OCI-M1 (cell line): ENCODE results near the gene TMEM101.
"Not testable (repeated sequence)": the region's sequence is repeated elsewhere in the genome, so short reads cannot be mapped to it uniquely, and the experiment has no call there.

Experiments
- DNase-seq: peaks from one replicate; lab custom pipeline; 2025; lab: John Stamatoyannopoulos, UW

Gene TMEM101

GRCh38 chr17:44000141-44000860 lies 14.5 kb downstream of the TMEM101 start:
- DNase-seq, result peak; percentile 82

GRCh38 chr17:43999024-43999423 lies 15.7 kb downstream of the TMEM101 start:
- no peak for DNase-seq

DNA sequence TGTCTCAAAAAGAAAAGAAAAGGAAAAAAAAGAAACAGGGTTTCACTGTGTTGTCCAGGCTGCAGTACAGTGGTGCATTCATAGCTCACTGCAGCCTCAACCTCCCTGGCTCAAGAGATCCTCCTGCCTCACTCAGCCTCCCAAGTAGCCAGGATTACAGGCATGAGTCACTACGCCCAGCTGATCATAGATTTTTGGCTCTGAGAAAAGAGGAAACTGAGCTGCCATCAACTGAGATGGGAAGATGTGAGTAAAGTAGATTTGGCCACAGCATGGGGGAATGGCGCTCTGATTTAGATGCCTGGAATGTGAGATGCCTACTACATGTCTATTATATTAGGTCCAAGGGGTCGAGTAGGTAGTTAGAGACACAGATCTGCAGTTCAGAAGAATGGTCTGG lies 16.2 kb downstream of the TMEM101 start:
- peak; percentile 74 for DNase-seq

DNA sequence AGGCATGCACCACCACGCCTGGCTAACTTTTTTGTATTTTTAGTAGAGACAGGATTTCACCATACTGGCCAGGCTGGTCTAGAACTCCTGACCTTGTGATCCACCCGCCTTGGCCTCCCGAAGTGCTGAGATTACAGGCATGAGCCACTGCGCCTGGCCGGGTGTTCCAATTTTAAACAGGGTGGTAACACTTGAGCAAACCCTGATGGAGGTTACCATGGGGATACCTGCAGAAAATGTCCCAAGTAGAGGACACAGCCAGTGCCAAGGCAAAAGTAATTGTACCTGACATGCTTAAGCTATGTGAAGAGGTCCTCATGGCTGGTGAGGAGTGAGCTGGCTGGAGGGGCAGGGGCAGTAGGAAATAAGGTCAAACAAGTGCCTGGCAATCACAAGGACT lies 17.6 kb downstream of the TMEM101 start:
- not testable (repeated sequence) for DNase-seq

GRCh38 chr17:43995150-43995471 lies 19.7 kb downstream of the TMEM101 start:
- DNase-seq, result no peak

DNA sequence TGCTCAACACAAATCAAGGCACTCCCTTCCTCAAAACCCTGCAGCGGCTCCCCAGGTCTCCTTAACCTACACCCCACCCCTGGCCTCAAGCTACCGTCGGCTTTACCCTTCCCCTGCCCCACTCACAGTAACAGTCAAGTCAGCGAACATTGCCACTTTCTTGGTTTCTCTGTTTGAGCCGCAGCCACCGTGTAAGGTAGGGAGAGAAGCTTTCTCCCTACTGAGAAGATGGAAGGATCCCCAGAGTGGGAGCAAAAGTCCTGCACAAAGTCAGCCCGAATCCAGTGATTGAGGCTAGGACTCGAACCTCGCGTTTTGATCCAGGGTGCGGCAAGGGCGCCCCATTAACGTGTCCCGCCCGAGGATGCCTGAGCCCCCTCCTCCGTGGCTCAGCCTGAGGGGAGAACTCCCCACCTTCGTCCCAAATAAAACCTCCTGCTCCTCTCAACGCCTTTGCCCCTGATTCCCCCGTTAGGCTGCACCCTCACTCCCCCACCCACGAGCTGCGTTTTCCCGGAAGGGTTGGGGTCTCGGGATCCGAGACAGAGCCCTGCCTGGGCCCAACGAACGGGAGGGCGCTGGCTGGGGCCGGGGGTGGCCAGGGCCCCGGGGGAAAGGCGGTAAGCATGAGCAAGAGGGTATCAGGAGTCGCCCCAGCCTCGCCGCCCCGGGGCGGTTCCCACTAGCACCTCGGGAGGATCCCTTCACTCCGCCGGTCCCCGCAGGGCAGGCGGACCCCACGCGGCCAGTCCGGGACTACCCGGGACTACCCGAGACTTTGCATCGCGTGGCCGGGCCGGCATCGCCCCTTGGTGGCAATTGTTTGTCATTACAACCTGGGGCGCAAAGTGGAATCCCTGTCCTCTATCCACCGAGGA lies 20.3 kb downstream of the TMEM101 start:
- peak; percentile 82 for DNase-seq

- no peak for DNase-seq
These were observed 22.1 kb downstream of the TMEM101 start for GRCh38 chr17:43992641-43993040.

DNA sequence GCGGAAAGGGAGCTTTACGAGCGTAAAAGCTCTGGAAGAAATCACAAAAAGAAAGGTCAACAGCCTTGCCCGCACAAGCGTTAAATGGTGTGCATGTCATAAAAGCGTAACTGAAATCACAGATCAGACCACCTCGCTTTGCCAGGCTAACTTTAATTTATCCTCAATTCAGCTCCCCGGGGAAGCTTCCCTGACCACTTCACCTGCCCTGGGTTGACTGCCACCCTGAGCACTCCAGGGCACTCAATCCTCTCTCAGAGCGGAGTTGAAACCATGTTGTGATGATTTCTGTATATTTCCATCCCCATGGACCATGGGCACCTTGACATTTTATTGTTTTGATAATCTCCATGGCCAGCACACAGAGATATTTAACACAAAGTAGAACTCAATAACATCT lies 26.5 kb downstream of the TMEM101 start:
- DNase-seq, result no peak

DNA sequence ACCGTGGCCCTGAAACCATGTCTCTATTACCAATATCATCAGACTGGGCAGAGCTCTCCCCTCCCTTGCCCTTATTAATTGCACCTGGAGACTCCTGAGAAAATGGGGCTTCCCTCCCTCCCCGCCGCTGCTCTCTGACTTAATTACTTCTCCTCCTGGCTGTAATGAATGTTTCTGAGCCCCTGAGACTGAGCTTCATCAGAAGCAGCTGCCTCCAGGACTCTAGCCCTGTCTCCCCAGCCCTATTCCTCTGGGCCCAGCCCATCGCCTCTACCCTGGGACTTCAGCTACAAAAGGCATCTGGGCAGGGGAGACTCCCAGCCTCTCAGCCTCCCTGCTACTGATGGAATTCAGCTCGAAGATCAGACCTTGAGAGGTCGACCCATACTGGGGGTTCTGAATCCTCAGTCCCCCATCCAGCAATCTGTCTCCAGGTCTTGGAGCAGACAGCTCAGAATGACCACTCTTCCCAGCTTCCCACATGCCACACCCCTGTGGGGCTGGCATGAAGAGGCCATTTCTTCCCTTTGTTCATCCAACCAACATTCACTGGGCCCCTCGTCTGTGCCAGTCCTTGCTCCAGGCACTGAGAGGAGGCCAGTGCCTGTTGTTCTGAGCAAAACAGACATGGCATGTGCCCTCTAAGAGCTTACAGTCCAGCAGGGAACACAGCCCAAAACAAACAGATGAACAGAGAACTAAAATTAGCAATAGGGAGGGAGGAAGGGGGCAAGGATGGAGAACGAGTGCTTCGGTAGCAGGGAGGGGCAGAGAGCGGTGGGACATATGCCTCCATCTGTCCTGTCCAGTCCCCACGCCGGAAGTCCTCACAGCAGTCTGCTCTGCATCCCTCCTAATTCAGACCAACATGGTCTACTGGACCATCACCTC lies 27.4 kb downstream of the TMEM101 start:
- DNase-seq, result no peak

GRCh38 chr17:43986225-43986981 lies 28.4 kb downstream of the TMEM101 start:
- no peak for DNase-seq

DNA sequence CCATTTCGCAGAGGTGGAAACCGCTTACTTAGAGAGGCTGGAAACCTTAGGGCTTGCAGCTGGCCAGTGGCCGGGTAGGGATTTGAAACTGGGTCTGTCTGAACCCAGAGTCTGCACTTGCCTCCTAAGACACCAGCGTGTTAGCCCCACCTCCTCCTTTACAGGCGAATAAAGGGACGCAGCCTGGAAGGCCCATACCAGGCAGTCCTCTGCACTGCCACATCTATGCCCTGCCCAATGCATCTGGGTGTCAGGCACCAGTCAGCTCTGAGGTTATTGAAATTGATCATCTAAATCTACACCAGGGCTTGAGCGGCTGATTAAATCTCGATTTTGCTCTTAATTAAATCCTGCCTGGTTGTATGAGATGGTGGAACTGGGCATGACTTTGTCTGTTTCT lies 30.2 kb downstream of the TMEM101 start:
- no peak for DNase-seq

DNA sequence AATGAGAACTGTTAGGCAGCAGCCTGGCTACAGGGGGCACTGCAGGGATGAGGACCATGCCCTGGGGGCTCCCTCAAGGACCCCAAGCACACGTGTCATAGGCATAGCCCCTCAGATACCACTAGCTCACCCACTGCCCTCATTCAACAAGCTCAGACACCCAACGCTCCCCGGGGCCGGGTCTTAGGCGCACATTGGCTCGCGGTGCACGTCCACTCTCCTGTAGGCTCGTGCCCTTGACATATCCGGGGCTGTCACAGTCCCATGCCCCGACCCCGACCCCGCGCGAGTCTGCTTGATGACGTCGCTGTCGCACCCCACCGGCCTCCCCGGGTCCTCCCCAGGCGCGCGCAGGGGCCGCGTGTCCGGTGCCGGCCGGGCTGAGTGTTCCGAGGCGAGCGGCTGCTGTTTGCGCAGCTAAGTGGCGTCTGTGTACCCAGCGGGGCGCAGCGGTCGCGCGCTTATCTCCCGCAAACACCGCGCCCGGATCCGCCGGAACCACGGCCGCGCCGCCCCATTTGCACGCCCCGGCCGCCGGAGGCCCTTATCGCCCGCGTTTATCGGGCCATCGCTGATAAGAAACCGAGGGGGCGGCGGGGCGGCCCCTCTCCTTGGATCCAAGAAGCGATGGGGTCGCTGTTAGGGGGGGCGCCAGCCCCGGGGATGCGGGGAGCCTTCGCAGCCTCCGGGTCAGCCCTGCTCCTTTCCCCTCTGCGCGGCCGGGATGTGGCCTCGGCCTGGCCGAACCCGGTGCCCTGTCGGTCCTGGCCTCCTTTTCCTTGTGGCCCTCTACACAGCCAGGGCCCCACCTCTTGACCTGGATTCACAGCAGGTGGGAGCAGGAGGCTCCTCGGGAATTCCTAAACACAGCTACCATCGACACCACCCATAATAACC lies 31.0 kb downstream of the TMEM101 start:
- no peak for DNase-seq

DNA sequence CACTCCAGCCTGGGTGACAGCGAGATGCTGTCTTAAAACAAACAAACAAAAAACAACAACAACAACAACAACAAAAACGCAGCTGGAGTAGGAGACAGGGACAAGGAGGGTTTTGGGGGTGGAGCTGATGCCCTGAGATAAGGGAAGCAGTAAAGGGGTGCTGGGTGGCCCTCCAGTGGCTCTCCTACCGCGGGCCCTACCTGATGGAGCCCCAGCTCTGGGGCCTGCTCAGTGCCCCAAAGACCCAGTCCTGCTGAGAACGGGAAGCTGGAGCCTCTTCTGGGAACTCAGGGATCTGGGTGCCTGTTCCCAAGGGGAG lies 31.6 kb downstream of the TMEM101 start:
- no peak for DNase-seq

DNA sequence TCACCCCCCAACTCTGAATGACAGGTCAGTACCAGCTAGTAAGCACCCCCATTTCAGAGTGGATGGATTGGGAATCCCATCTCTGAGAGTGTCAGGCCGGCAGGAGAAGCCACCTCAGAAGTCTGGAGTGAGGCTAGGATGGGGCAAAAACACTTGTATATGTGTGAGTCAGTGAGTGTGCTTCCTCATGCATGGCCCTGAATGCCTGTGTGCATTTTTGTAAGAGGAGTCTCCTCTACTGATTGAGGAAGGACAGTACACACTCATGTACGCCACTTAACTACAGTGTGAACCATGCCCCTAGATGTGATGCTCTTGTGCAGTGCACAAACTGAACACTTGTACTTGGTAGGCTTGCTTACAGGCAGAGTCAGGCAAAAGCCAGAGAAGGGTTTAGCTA lies 32.6 kb downstream of the TMEM101 start:
- DNase-seq, result no peak

DNA sequence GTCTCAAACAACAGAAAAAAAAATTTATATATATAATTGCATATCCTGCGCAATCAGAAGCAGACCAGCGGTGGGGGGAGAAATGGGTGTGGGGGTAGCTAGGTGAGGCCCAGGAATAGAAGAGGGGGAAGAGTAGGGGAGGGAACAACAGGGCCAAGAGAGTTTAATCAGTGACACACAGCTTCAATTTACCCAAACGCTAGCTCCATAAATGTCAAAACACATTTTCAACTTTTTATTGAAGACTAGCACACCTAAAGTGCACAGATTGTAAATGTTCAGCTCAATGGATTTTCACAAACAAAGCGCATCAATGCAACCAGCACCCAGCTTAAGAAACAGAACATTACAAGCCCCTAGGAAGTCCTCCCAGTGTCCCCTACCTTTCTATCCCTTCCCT lies 35.1 kb downstream of the TMEM101 start:
- no peak for DNase-seq

- no peak for DNase-seq
These were observed 35.8 kb downstream of the TMEM101 start for GRCh38 chr17:43979011-43979410.

DNA sequence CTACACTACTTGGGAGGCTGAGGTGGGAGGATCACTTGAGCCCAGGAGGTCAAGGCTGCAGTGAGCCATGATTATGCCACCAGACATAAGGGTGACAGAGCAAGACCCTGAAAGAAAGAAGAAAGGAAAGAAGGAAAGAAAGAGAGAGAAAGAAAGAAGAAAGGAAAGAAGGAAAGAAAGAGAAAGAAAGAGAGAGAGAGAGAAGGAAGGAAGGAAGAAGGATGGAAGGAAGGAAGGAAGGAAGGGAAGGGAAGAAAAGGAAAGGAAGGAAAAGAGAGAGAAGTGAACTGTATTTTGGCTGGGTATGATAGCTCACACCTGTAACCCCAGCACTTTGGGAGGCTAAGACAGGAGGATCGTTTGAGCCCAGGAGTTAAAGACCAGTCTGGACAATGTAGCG lies 36.7 kb downstream of the TMEM101 start:
- no peak for DNase-seq

DNA sequence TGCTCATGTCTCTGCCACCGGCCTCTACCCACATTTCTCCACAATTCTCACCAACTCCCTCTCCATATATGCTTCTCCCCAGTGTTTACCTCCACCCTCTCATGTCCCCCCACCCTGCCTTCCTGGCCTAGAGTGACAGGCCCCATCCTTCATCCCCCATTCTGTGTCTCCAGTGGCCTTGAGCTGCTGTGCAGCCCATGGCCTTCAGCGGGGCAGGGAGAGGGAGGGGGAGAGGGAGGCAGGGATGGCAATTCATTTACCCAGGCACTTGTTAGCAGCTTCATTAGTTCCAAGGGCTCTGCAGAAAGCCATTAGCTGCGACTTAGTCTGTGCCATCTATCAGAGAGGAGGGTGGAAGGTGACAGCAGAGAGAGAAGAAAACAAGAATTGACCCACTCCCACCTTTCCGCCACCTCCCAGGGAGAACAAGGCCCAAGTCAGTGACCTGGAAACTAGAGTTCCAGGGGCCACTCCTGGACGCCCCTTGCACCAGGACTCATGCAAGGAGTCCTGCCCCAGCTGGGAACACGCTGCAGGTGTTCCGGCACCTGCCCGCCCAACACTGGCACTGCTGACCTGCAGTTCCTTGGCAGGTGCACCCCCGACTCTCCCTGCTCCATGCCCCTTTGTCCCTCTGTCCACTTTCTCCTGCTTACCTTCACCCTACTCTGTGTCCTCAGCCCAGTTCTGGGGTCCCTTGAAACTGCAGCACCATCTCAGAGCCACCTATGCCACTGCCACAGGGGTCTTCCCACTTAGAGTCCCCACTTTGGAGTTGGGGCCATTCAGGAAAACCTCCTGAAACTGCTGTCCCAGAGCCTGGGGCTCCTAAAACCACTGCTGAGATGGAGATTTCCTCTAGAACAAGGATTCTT lies 37.6 kb downstream of the TMEM101 start:
- no peak for DNase-seq

DNA sequence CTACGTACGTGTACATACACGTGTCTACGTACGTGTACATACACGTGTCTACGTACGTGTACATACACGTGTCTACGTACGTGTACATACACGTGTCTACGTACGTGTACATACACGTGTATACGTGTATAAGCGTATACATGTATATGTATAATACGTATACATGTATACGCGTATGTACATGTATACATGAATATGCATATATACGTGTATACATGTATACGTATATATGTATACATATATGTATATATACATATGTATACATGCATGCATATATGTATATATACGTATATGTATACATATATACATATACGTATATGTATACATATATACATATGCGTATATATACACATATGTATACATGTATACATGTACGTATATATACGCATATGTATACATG lies 38.9 kb downstream of the TMEM101 start:
- DNase-seq, result no peak
